ENCODE results near the gene SLC35E2B. TPM values are rescaled to one million over a fixed set of nuclear protein-coding genes. Genes with fewer than 3 reads are reported as not detected.
A peak's percentile ranks its signal among the peaks of the same experiment; 100 is the strongest.

SLC35E2B gene
- total and polyA plus RNA-seq, 2 of the 13 experiments (the other 11 are each of a cell fraction or from before 2014, with no cell fraction given) = 14.1 to 19.7 TPM

- peak; percentile 54 for TF ChIP-seq MNT (IDR thresholded peaks at IDR 0.05)
- peak; percentile 71; the same call in 1 of the 2 replicates for TF ChIP-seq HMGXB3 (CRISPR knock-in tag; IDR thresholded peaks at IDR 0.05; ENCODE audit: borderline replicate concordance)
- 0 out of 2 replicates have a peak, but pooled peaks have one; percentile 45 for TF ChIP-seq RBFOX2 (IDR thresholded peaks at IDR 0.05; ENCODE audit: low read depth, low read length)
- TF ChIP-seq IKZF5 (CRISPR knock-in tag; IDR thresholded peaks at IDR 0.05) = peak; percentile 35; the same call in 1 of the 2 replicates
- TF ChIP-seq HDAC1 (CRISPR knock-in tag; IDR thresholded peaks at IDR 0.05) = peak; percentile 89
- peak; percentile 40; the same call in 1 of the 2 replicates for TF ChIP-seq THAP9 (CRISPR knock-in tag; IDR thresholded peaks at IDR 0.05; ENCODE audit: borderline replicate concordance)
- peak; percentile 42; the same call in 1 of the 2 replicates for TF ChIP-seq SP4 (CRISPR knock-in tag; IDR thresholded peaks at IDR 0.05)
Observed at GRCh38 chr1:1724035-1724864, 31.7 kb upstream of the SLC35E2B start, which contains the start of gene CDK11A (continued).

Measured in HepG2 (cell line).